ENCODE measurements around the gene KRTAP12-2.

GRCh38 chr21:44625756-44626155 lies 41.0 kb downstream of the KRTAP12-2 start:
- TF ChIP-seq YY1 (IDR thresholded peaks at IDR 0.05; ENCODE audit: insufficient read depth, insufficient read length): no peak
- TF ChIP-seq SUZ12 (IDR thresholded peaks at IDR 0.05; ENCODE audit: extremely low read depth, insufficient read depth, insufficient read length): no peak
- TF ChIP-seq ZNF274 (IDR thresholded peaks at IDR 0.05; ENCODE audit: low read depth, low read length): no peak
